NCI-H774 (cell line): ENCODE measurements around the gene PICALM.
"Not testable (repeated sequence)": the region's sequence is repeated elsewhere in the genome, so short reads cannot be mapped to it uniquely, and the experiment has no call there.

Experiments
- DNase-seq: peaks from one replicate; lab custom pipeline; 2025; lab: John Stamatoyannopoulos, UW

The PICALM gene

GRCh38 chr11:85988780-85989179 is 80.1 kb downstream of the PICALM start:
- no peak for DNase-seq

- DNase-seq, result no peak
These were observed 91.1 kb downstream of the PICALM start for GRCh38 chr11:85977751-85978160.

- DNase-seq, result no peak
These were observed 92.4 kb downstream of the PICALM start for GRCh38 chr11:85976525-85976924.

DNA sequence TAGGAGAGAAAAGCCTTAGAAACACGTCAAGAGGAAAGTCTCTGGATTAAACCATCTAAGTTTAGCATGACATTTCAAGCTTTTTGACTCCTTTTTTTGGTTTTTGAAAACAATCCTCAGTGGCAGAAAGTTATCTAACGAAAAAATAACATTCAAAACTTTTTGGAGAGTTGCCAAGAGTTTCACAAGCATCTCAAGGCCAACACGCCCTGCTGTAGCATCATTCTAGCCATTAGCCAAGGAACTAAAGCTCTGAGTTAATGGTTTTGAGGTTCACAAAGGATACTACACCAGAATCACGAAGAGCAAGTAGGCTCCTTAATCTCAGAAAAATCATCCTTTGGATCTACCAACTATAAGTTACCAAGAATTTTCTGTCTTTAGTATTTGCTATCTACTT is 94.8 kb downstream of the PICALM start:
- no peak for DNase-seq

DNA sequence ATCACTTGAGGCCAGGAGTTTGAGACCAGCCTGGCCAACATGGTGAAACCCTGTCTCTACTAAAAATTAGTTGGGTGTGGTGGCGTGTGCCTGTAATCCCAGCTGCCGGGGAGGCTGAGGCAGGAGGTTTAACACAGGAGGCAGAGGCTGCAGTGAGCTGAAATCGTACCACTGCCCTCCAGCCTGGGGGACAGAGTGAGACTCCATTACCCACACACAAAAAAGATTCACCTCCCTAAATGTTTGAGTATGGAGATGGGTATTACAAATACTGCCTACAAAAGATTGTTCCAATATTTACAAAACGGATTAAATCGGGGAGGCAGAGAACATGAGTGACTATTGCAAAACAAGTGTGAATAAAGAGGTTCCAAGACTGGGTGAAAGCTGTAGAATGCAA is 98.3 kb downstream of the PICALM start:
- no peak for DNase-seq

DNA sequence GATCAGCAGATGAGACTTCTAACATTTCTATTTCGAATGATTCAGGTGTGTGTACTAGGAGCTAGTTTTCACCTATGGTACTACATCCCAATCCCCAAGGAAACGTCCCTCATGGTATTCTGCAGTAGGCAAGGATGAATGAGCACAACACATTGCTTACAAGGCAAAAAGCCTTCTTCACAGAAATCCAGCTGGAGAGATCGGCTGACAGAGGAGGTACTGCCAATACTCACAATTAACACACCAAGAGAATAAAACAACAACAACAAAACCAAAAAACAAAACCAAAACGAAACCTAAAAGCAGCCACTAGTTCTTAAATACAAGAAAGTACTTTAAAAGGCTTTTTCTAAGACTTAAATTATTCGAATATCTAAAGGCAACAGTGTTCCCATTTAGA is 101.4 kb downstream of the PICALM start:
- no peak for DNase-seq

DNA sequence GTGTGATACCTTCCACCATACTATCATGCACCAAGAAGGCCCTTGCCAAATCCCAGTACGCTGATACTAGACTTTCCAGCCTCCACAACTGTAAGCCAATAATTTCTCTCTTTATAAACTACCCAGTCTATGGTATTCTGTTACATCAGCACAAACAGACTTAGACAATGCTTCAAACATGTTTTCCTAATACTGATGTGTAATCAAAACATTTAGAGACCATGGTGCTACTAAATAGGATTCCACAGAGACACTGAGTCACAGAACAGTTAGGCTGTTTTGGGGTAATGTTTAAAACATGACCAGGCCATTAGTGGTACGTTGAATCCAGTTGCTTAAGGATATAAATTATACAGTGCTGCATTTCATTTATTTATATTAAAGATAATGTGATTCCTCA is 103.7 kb downstream of the PICALM start:
- no peak for DNase-seq

DNA sequence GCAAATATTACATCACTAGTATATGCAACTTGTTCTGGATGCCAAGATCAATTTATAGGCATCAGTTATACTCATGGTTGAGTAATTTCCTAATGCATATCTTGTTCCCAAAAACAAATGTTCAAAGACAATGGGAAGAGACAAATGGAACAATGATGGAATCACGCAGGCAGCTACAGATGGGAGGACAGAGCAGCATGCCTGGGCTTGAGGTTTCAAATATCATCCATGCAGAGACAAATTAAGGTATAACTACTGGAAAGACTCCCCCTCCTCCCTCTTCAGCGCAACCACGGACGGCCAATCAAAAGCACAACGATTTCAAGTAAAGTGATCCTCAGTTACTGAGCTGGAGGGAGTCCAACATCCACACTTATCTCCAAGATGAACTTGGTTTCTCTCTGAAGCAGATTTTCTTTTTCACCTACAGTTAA is 106.9 kb downstream of the PICALM start:
- no peak for DNase-seq

GRCh38 chr11:85961130-85961529 is 107.8 kb downstream of the PICALM start:
- no peak for DNase-seq

DNA sequence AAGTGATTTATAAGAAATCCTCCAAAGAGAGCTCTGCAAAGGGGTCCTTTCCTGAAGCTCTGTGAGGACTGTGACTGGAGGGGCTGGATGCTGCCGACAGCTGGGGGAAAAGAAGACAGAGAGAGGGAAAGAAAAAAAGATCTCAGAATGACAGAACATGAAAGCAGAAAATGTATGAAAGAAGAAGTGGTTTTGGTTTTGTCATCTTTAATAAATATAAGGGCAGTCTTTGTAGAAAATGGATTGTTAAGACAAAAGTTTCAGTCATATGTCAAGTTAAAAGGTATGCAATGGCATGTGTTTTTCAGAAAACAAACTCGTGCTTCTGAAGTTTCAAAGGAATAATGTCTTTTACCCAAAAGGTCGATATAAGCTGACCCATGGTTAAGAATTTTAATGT is 108.2 kb downstream of the PICALM start:
- no peak for DNase-seq

GRCh38 chr11:85955531-85955930 is 113.4 kb downstream of the PICALM start:
- DNase-seq, result no peak

DNA sequence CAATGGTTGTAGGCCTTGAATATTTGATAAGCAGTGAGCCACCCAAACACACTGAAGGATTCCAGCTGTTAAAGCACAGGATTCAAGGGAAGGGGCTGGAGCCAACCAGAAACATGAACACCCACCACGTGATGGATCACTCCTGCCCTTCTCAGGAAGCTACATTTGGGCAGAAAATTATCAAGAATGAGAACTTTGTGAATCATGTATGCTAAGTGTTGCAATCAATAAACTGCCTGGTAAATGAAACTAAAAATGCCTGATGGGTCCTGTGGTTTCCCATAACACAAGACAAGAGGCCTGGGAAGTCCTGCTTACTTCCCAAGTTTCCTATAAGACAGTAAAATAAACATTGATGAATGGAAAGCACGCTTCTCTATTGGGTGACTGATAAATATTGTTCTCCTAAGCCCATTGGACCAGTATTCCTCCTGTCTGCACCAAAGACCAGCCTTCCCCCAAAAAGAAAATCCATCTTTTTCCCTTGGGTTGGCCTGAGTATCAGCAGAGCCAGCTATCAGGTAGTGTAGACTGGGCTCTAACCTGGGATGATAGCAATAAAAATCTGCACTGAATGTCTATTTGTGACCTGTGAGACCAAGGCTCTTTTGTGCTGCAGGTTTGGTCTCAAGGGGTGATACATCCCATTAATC is 115.3 kb downstream of the PICALM start:
- no peak for DNase-seq

GRCh38 chr11:85952108-85952485 is 116.8 kb downstream of the PICALM start:
- not testable (repeated sequence) for DNase-seq

- no peak for DNase-seq
These were observed 117.3 kb downstream of the PICALM start for GRCh38 chr11:85951428-85952107.

DNA sequence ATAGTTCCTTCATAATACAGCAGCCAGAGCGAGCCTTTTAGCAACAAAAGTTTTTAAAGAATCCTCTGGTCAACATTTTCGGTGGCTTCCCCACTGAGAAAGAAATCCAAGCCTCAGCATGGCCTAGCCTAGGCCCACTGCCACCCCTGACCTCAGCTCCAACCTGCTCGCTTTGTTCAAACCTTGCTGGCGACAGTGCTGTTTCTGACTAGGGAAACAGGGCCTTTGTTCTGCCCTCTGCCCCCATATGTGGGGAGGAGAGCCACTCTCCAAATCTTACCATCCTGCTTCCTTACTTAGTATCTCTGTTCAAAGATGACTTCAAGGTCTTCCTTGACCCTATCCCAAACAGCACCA is 117.9 kb downstream of the PICALM start:
- no peak for DNase-seq

- DNase-seq, result no peak
These were observed 118.4 kb downstream of the PICALM start for GRCh38 chr11:85950317-85951048.

DNA sequence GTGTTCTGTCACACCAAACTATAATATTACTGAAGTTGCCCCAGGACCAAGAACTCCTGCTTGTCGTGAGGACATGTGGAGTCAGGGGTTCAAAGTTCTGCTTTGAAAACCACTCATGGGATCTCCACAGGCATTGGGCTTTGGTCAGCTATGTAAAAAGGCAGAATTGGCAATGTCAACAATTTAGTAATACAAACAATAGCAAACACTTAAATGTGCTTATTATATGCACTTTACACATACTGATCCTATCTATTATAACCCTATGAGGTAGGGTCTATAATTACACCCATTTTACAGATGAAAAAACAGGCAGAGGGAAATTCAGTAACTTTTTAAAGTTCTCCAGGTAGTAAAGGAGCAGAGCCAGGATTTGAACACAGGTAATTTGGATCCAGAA is 119.1 kb downstream of the PICALM start:
- DNase-seq, result no peak

GRCh38 chr11:85948884-85949283 is 120.0 kb downstream of the PICALM start:
- no peak for DNase-seq

GRCh38 chr11:85947431-85948272 is 121.2 kb downstream of the PICALM start:
- no peak for DNase-seq

- DNase-seq, result no peak
These were observed 122.7 kb downstream of the PICALM start for GRCh38 chr11:85946221-85946620.

- DNase-seq, result no peak
These were observed 123.1 kb downstream of the PICALM start for GRCh38 chr11:85945788-85946187.

GRCh38 chr11:85945296-85945695 is 123.6 kb downstream of the PICALM start:
- no peak for DNase-seq
